Measurements from ENCODE around the gene ADAMTS6. TPM values are rescaled to one million over a fixed set of nuclear protein-coding genes. Genes with fewer than 3 reads are reported as not detected.

Gene ADAMTS6
- polyA plus RNA-seq, 2 of the 4 experiments (the other 2 are of a cell fraction), result 0.22 to 0.66 TPM

GRCh38 chr5:65292196-65292595, 189.5 kb downstream of the ADAMTS6 start:
- POLR2A ChIA-PET, result no interaction called here

DNA sequence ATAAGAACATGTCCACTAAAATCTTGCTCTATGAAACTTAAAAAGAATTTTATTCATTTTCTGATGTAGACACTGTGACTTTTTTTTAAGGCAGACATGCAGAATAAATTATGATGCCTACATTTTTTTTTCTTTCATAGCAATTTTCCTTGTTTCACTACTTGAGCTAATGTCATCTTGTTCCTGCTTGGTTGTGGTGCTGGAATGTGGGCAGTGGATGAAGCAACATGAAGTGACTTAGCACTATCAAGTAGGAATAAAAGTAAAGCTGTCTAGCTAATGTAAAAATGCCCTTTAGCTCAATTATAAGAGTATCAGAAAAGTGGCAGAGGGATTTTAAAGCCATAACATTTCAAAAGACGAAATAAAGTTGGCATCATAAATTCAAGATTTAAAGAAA, 191.0 kb downstream of the ADAMTS6 start:
- Histone ChIP-seq H3K27ac (no peak overlapping the region), H3K9me3 (no peaks in the 10 kb centered on the region), H3K4me1 (no peaks in the 10 kb centered on the region), H3K4me2 (no peak overlapping the region), H3K4me3 (no peak overlapping the region)
- 74% methylated on average over 1 of the region's 1 CpG for WGBS (ENCODE audit: missing lambda C conversion rate)
- ChIA-PET CTCF (no interaction called here), POLR2A (no interaction called here)
- DNase-seq (ENCODE audit: low read depth in 1 of 2, low spot score in 1 of 2) (no peak), ATAC-seq (no peak), FAIRE-seq (no peak)
- TF ChIP-seq ESRRA (IDR thresholded peaks at IDR 0.05; ENCODE audit: borderline replicate concordance, low read length), result no peak
- TF ChIP-seq, protein P1, sequence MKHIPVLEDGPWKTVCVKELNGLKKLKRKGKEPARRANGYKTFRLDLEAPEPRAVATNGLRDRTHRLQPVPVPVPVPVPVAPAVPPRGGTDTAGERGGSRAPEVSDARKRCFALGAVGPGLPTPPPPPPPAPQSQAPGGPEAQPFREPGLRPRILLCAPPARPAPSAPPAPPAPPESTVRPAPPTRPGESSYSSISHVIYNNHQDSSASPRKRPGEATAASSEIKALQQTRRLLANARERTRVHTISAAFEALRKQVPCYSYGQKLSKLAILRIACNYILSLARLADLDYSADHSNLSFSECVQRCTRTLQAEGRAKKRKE (CRISPR knock-in tag; IDR thresholded peaks at IDR 0.05; ENCODE audit: low read depth), result no peak
- no peak for TF ChIP-seq MAFK (IDR thresholded peaks at IDR 0.05; ENCODE audit: partially characterized antibody)
- TF ChIP-seq, protein P2, sequence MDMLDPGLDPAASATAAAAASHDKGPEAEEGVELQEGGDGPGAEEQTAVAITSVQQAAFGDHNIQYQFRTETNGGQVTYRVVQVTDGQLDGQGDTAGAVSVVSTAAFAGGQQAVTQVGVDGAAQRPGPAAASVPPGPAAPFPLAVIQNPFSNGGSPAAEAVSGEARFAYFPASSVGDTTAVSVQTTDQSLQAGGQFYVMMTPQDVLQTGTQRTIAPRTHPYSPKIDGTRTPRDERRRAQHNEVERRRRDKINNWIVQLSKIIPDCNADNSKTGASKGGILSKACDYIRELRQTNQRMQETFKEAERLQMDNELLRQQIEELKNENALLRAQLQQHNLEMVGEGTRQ (IDR thresholded peaks at IDR 0.05), result no peak
- no peak for TF ChIP-seq ZSCAN20 (CRISPR knock-in tag; IDR thresholded peaks at IDR 0.05)
- TF ChIP-seq RAD21 (conservative IDR thresholded peaks at IDR 0.05 in 1 of 2, IDR thresholded peaks at IDR 0.05 in 1 of 2), result no peak
- no peak for TF ChIP-seq TFCP2L1 (CRISPR knock-in tag; IDR thresholded peaks at IDR 0.05)
- TF ChIP-seq, protein P3, sequence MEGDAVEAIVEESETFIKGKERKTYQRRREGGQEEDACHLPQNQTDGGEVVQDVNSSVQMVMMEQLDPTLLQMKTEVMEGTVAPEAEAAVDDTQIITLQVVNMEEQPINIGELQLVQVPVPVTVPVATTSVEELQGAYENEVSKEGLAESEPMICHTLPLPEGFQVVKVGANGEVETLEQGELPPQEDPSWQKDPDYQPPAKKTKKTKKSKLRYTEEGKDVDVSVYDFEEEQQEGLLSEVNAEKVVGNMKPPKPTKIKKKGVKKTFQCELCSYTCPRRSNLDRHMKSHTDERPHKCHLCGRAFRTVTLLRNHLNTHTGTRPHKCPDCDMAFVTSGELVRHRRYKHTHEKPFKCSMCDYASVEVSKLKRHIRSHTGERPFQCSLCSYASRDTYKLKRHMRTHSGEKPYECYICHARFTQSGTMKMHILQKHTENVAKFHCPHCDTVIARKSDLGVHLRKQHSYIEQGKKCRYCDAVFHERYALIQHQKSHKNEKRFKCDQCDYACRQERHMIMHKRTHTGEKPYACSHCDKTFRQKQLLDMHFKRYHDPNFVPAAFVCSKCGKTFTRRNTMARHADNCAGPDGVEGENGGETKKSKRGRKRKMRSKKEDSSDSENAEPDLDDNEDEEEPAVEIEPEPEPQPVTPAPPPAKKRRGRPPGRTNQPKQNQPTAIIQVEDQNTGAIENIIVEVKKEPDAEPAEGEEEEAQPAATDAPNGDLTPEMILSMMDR (IDR thresholded peaks at IDR 0.05), result no peak

More at GRCh38 chr5:65292196-65292595, 189.5 kb downstream of the ADAMTS6 start:
- DNase-seq (ENCODE audit: low read depth in 1 of 2, low spot score in 1 of 2), result no peak
- peak; percentile 36 for FAIRE-seq
- no peaks in the 10 kb centered on the region for H3K4me1 ChIP-seq
- no peak overlapping the region for H3K4me2 ChIP-seq
- no peak for ATAC-seq
- TF ChIP-seq, protein P2 (IDR thresholded peaks at IDR 0.05), result no peak
- TF ChIP-seq SREBF2 (IDR thresholded peaks at IDR 0.05), result no peak
- no peak for TF ChIP-seq BHLHE40 (IDR thresholded peaks at IDR 0.05; ENCODE audit: low read depth, low read length)
- no peak for TF ChIP-seq EP300 (IDR thresholded peaks at IDR 0.05)
- no peak for TF ChIP-seq HOXB13 (CRISPR knock-in tag; IDR thresholded peaks at IDR 0.05; ENCODE audit: low read depth)
- no peak for TF ChIP-seq JUN (IDR thresholded peaks at IDR 0.05)
- TF ChIP-seq FOXS1 (CRISPR knock-in tag; IDR thresholded peaks at IDR 0.05), result no peak
- no peak for TF ChIP-seq ZSCAN20 (CRISPR knock-in tag; IDR thresholded peaks at IDR 0.05)
- TF ChIP-seq REST (IDR thresholded peaks at IDR 0.05), result no peak
- no peak for TF ChIP-seq ZC3H11A (IDR thresholded peaks at IDR 0.05)
- TF ChIP-seq, protein P4, sequence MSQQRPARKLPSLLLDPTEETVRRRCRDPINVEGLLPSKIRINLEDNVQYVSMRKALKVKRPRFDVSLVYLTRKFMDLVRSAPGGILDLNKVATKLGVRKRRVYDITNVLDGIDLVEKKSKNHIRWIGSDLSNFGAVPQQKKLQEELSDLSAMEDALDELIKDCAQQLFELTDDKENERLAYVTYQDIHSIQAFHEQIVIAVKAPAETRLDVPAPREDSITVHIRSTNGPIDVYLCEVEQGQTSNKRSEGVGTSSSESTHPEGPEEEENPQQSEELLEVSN (IDR thresholded peaks at IDR 0.05; ENCODE audit: borderline replicate concordance, low read depth), result no peak
- TF ChIP-seq PBX3 (IDR thresholded peaks at IDR 0.05), result no peak
- no peak for TF ChIP-seq EHF (CRISPR knock-in tag; IDR thresholded peaks at IDR 0.05)
- TF ChIP-seq FOSB (CRISPR knock-in tag; IDR thresholded peaks at IDR 0.05), result no peak
- TF ChIP-seq CBX8 (IDR thresholded peaks at IDR 0.05), result no peak
- no peak for TF ChIP-seq ESRRA (IDR thresholded peaks at IDR 0.05; ENCODE audit: borderline replicate concordance, low read length)
- no peak for TF ChIP-seq KDM1A (IDR thresholded peaks at IDR 0.05; ENCODE audit: low read depth)
- no peak for TF ChIP-seq TP53 (CRISPR knock-in tag; IDR thresholded peaks at IDR 0.05)
- no peak overlapping the region for H3K4me3 ChIP-seq
- CTCF ChIA-PET, result no interaction called here
- no peak overlapping the region for H3K27ac ChIP-seq
- H3K9me3 ChIP-seq, result no peaks in the 10 kb centered on the region
